Measurements from ENCODE around the gene MBOAT1. TPM values are rescaled to one million over a fixed set of nuclear protein-coding genes. Genes with fewer than 3 reads are reported as not detected.

The MBOAT1 gene
- total RNA-seq, 1 donor from 2014 or later, result 6.4 TPM

DNA sequence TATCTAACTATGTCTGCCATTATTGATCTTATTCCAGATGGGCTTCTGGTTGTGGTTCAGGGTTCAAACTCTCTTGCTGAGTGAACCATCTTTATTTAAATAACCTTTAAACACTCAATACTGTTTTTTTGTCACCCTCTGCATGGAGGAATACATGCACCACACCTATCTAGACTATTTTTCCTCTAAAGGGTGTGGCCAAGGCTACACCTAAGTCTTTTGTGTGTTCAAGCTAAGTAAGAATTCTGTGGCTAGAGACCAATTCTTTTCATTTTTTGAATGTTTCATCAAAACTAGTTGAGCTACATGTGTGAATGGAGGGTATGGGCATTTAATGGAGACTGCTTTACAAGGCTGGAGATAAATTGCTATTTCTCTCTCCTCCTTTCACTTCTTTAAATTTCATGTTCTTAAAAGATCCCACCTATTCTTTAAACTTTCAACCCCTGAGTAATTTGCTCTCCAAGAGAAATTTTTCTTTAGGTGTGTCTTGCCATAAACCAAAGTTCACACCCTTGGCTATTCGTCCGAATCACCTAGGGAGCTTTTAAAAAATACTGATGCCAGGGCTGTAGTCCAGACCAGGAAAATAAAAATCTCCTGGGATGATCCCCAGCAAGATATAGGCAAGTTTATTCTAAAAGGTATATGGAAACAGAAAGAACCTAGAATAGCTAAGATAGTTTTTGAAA is 24.8 kb upstream of the MBOAT1 start:
- Histone ChIP-seq H3K9me3 (ENCODE audit: insufficient read depth, low read depth, low read length) (no peaks in the 10 kb centered on the region), H3K27me3 (ENCODE audit: insufficient read depth, low read length) (no peaks in the 10 kb centered on the region), H3K4me3 (ENCODE audit: insufficient read depth, low read depth, low read length) (no peak overlapping the region), H2AFZ (ENCODE audit: low read depth, low read length) (no peak overlapping the region), H4K20me1 (ENCODE audit: insufficient read depth, low read length) (no peaks in the 10 kb centered on the region), H3K36me3 (ENCODE audit: insufficient read depth, low read length) (no peaks in the 10 kb centered on the region), H3K27ac (ENCODE audit: low read depth, low read length) (no peak overlapping the region), H3K4me1 (ENCODE audit: insufficient read depth, low read length) (no peaks in the 10 kb centered on the region), H3K4me2 (ENCODE audit: low read length) (no peak overlapping the region), H3K79me2 (ENCODE audit: insufficient read depth, low read length) (no peaks in the 10 kb centered on the region), H3K9ac (ENCODE audit: low read length) (no peak overlapping the region)
- no peak for TF ChIP-seq EZH2 (IDR thresholded peaks at IDR 0.05; ENCODE audit: insufficient read depth, low read length)
- TF ChIP-seq, protein P1, sequence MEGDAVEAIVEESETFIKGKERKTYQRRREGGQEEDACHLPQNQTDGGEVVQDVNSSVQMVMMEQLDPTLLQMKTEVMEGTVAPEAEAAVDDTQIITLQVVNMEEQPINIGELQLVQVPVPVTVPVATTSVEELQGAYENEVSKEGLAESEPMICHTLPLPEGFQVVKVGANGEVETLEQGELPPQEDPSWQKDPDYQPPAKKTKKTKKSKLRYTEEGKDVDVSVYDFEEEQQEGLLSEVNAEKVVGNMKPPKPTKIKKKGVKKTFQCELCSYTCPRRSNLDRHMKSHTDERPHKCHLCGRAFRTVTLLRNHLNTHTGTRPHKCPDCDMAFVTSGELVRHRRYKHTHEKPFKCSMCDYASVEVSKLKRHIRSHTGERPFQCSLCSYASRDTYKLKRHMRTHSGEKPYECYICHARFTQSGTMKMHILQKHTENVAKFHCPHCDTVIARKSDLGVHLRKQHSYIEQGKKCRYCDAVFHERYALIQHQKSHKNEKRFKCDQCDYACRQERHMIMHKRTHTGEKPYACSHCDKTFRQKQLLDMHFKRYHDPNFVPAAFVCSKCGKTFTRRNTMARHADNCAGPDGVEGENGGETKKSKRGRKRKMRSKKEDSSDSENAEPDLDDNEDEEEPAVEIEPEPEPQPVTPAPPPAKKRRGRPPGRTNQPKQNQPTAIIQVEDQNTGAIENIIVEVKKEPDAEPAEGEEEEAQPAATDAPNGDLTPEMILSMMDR (IDR thresholded peaks at IDR 0.05; ENCODE audit: insufficient read depth, low read depth, low read length), result no peak
- no peak overlapping the region for H3K27ac Mint-ChIP-seq (ENCODE audit: unreplicated experiment)
- peaks cover 3% of the 10 kb centered on the region for H3K27me3 Mint-ChIP-seq (ENCODE audit: low read depth, unreplicated experiment)
- H3K4me1 Mint-ChIP-seq (ENCODE audit: low read depth, unreplicated experiment), result no peaks in the 10 kb centered on the region
- peaks cover 6% of the 10 kb centered on the region for H3K9me3 Mint-ChIP-seq (ENCODE audit: unreplicated experiment)
- no peaks in the 10 kb centered on the region for H3K36me3 Mint-ChIP-seq (ENCODE audit: low read depth, unreplicated experiment)
- H3K4me3 Mint-ChIP-seq (ENCODE audit: unreplicated experiment), result no peak overlapping the region
- no peak for FAIRE-seq
- DNase-seq (ENCODE audit: low read depth), result no peak

DNA sequence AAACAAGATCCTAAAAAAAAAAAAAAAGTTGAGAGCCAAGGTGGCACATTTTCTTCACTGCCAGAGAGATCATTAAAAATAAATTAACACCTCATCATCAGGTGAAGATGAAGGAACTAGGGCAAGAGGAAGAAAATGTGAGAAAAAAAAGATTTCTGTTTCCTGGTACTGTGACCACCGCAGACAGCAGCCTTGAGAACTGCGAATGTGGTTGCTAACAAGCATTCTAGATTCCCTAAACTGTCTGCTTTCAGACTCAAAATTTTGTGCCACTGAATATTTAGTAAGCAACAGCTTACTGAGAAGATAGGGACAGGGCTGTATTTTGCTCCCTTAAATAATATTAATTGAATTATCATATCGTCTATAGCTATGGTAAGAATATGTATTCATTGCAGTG is 24.1 kb upstream of the MBOAT1 start:
- no peak overlapping the region for H3K27ac Mint-ChIP-seq (ENCODE audit: unreplicated experiment)
- Histone ChIP-seq H3K9me3 (ENCODE audit: insufficient read depth, low read depth, low read length) (no peaks in the 10 kb centered on the region), H2AFZ (ENCODE audit: low read depth, low read length) (no peak overlapping the region)

More for the DNA sequence above, 24.1 kb upstream of the MBOAT1 start:
- TF ChIP-seq, protein P1 (IDR thresholded peaks at IDR 0.05; ENCODE audit: insufficient read depth, low read depth, low read length), result no peak
- TF ChIP-seq EZH2 (IDR thresholded peaks at IDR 0.05; ENCODE audit: insufficient read depth, low read length), result no peak
- H3K9me3 Mint-ChIP-seq (ENCODE audit: unreplicated experiment), result peaks cover 6% of the 10 kb centered on the region
- DNase-seq (ENCODE audit: low read depth) (no peak), FAIRE-seq (no peak)
- no peak overlapping the region for H3K4me3 Mint-ChIP-seq (ENCODE audit: unreplicated experiment)
- peaks cover 3% of the 10 kb centered on the region for H3K27me3 Mint-ChIP-seq (ENCODE audit: low read depth, unreplicated experiment)
- Histone ChIP-seq H3K79me2 (ENCODE audit: insufficient read depth, low read length) (no peaks in the 10 kb centered on the region), H3K36me3 (ENCODE audit: insufficient read depth, low read length) (no peaks in the 10 kb centered on the region), H3K9ac (ENCODE audit: low read length) (no peak overlapping the region), H3K27ac (ENCODE audit: low read depth, low read length) (no peak overlapping the region), H3K4me1 (ENCODE audit: insufficient read depth, low read length) (no peaks in the 10 kb centered on the region), H3K27me3 (ENCODE audit: insufficient read depth, low read length) (no peaks in the 10 kb centered on the region), H4K20me1 (ENCODE audit: insufficient read depth, low read length) (no peaks in the 10 kb centered on the region), H3K4me3 (ENCODE audit: insufficient read depth, low read depth, low read length) (no peak overlapping the region), H3K4me2 (ENCODE audit: low read length) (no peak overlapping the region)
- H3K36me3 Mint-ChIP-seq (ENCODE audit: low read depth, unreplicated experiment), result no peaks in the 10 kb centered on the region
- H3K4me1 Mint-ChIP-seq (ENCODE audit: low read depth, unreplicated experiment), result no peaks in the 10 kb centered on the region

All from astrocyte (in vitro differentiated cells and primary cell).